Fibroblast of lung (primary cell): ENCODE results near the gene ERBB4. TPM values are rescaled to one million over a fixed set of nuclear protein-coding genes. Genes with fewer than 3 reads are reported as not detected.

Experiments used
- DNase-seq, 2 donors: peaks; one replicate each; pipeline versions ENCODE4 v3.0.0 to v3.0.0-alpha.2; 2010; ENCODE audit warnings: low read depth in 2 of 2
- H2AFZ ChIP-seq: 2 replicates; pipeline ENCODE4 v1.5.1; 2012; ENCODE audit warnings: low read length, control low read depth, inconsistent platforms
- H3K27ac ChIP-seq: 2 replicates; pipeline ENCODE4 v1.5.1; 2011; ENCODE audit warnings: low read length, control low read depth; ENCODE audit not compliant: insufficient read depth
- H3K27me3 ChIP-seq: 2 replicates; pipeline ENCODE4 v1.5.1; 2011; ENCODE audit warnings: mild to moderate bottlenecking, low read length; ENCODE audit not compliant: control insufficient read depth, insufficient read depth
- H3K36me3 ChIP-seq: 2 replicates; pipeline ENCODE4 v1.5.1; 2011; ENCODE audit warnings: low read length; ENCODE audit not compliant: control insufficient read depth, insufficient read depth
- H3K4me1 ChIP-seq: 2 replicates; pipeline ENCODE4 v1.5.1; 2011; ENCODE audit warnings: low read length; ENCODE audit not compliant: control insufficient read depth, insufficient read depth; ENCODE audit errors: extremely low read depth
- H3K4me2 ChIP-seq: 2 replicates; pipeline ENCODE4 v1.5.1; 2011; ENCODE audit warnings: low read length, control low read depth; ENCODE audit not compliant: insufficient read depth; ENCODE audit errors: extremely low read depth
- H3K4me3 ChIP-seq, 4 experiments: fragments of 200-600 bp in 1 of 4; sonication (generic) in 1 of 4; replicated peaks in 1 of 4; 2 replicates each; pipeline ENCODE4 v1.5.1; 2011 to 2016; ENCODE audit warnings: low read length in 4 of 4, low read depth in 3 of 4, mild to moderate bottlenecking in 3 of 4, control low read depth in 2 of 4, inconsistent platforms in 1 of 4, mixed read lengths in 1 of 4; ENCODE audit not compliant: insufficient read depth in 1 of 4; ENCODE audit errors: control extremely low read depth in 1 of 4
- H3K79me2 ChIP-seq: 2 replicates; pipeline ENCODE4 v1.5.1; 2012; ENCODE audit warnings: mild to moderate bottlenecking, low read length, inconsistent platforms; ENCODE audit not compliant: control insufficient read depth, insufficient read depth
- H3K9ac ChIP-seq: 2 replicates; pipeline ENCODE4 v1.5.1; 2011; ENCODE audit warnings: mild to moderate bottlenecking, low read length, control low read depth; ENCODE audit not compliant: insufficient read depth
- H3K9me3 ChIP-seq: 2 replicates; pipeline ENCODE4 v1.5.1; 2012; ENCODE audit warnings: low read depth, low read length; ENCODE audit not compliant: control insufficient read depth, insufficient read depth
- H4K20me1 ChIP-seq: 2 replicates; pipeline ENCODE4 v1.5.1; 2011; ENCODE audit warnings: low read length; ENCODE audit not compliant: control insufficient read depth, insufficient read depth; ENCODE audit errors: extremely low read depth
- EZH2 ChIP-seq: IDR thresholded peaks from 2 replicates; pipeline ENCODE4 v1.5.1; 2012; ENCODE audit warnings: low read length, control low read depth, mild to moderate bottlenecking; ENCODE audit errors: missing control alignments
- polyA plus RNA-seq, 2 donors: library from polyadenylated mRNA; depleted of rRNA in 1 of 2; stranded (reverse) in 1 of 2; unstranded in 1 of 2; fragments of >200 nt; gene quantifications; 2 replicates each; pipeline ENCODE4 v1.2.1, GENCODE V29; 2011 to 2012; ENCODE audit warnings: missing spikeins in 1 of 2
- total RNA-seq: library from RNA; depleted of rRNA; stranded (reverse); fragments of >200 nt; gene quantifications from 2 replicates; pipeline ENCODE4 v1.2.1, GENCODE V29; 2014
- TF ChIP-seq, protein P1 (sequence below), 2 donors: IDR thresholded peaks in 1 of 2; conservative IDR thresholded peaks in 1 of 2; 1 replicate in 1 of 2; 2 replicates in 1 of 2; pipeline ENCODE4 v1.5.1; 2011 to 2012; ENCODE audit warnings: low read length in 2 of 2, control low read depth in 1 of 2, inconsistent platforms in 1 of 2, low read depth in 1 of 2, mild to moderate bottlenecking in 1 of 2

Gene ERBB4
- total and polyA plus RNA-seq, 2 donors (not counting 1 experiment from before 2014, with no cell fraction given): 0.08 to 0.17 TPM

DNA sequence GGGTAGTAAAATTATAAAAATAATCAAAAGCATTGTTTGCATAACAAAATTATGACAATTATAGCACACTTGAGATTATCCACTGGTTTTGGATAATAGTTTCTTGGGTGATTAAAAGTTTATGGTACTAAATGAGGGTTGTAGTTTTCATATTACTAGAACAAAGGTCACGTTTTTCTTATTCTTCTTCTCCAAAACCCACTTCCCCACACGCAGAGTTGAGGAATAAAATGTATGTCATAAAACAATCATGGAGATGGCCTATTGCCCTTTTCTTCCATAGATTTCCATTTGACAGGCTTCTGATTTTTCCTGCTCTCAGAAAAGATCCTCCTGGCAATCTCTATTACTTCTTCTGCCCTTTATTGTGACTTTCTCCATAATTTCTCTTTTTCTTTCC lies 863.9 kb downstream of the ERBB4 start:
- H3K79me2 ChIP-seq: no peaks in the 10 kb centered on the region
- no peaks in the 10 kb centered on the region for H3K27me3 ChIP-seq
- DNase-seq: no peak
- no peaks in the 10 kb centered on the region for H3K36me3 ChIP-seq
- H4K20me1 ChIP-seq: no peaks in the 10 kb centered on the region
- no peaks in the 10 kb centered on the region for H3K4me1 ChIP-seq
- no peak overlapping the region for H3K27ac ChIP-seq
- TF ChIP-seq, protein P1, sequence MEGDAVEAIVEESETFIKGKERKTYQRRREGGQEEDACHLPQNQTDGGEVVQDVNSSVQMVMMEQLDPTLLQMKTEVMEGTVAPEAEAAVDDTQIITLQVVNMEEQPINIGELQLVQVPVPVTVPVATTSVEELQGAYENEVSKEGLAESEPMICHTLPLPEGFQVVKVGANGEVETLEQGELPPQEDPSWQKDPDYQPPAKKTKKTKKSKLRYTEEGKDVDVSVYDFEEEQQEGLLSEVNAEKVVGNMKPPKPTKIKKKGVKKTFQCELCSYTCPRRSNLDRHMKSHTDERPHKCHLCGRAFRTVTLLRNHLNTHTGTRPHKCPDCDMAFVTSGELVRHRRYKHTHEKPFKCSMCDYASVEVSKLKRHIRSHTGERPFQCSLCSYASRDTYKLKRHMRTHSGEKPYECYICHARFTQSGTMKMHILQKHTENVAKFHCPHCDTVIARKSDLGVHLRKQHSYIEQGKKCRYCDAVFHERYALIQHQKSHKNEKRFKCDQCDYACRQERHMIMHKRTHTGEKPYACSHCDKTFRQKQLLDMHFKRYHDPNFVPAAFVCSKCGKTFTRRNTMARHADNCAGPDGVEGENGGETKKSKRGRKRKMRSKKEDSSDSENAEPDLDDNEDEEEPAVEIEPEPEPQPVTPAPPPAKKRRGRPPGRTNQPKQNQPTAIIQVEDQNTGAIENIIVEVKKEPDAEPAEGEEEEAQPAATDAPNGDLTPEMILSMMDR (conservative IDR thresholded peaks at IDR 0.05 in 1 of 2, IDR thresholded peaks at IDR 0.05 in 1 of 2; ENCODE audit: low read depth in 1 of 2, low read length in 2 of 2): no peak
- no peak for TF ChIP-seq EZH2
- H3K9ac ChIP-seq: no peak overlapping the region
- no peak overlapping the region for H2AFZ ChIP-seq
- H3K4me3 ChIP-seq: no peak overlapping the region
- no peak overlapping the region for H3K4me2 ChIP-seq
- H3K9me3 ChIP-seq: no peaks in the 10 kb centered on the region

DNA sequence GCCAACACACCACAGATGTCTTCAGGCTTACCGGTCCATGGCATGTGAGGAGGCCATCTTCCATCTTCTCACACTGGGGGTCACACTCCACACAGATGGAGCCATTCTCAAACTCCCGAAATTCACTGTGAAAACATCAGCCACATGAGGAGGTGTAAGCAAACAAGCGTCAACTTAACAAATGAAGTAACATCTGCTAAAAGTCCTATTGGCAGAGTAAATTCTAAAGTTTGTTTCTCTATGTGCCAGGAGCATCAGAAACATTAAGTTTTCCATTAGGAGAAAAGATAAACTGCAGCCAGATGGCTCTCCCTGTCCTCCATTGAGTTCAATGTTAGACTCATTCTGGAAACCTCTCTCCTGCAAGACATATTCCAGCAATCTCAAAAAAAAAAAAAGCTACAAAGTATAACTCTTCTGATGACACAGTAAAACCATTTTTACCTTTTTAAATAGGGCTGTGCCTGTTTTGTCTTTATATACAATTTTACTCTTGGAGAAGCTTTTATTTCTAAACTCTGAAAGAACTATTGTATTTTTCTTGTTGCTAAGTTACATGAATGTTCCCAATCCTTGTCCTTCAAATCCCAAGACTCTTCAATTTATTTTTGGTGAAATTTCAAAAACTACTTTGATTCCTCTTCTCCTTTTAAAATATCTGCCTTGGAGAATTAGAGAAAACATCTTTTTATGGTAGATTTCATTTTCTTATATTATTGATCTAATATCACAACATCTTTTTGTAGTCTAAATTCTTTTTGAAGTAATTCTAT lies 865.3 kb downstream of the ERBB4 start:
- H4K20me1 ChIP-seq: no peaks in the 10 kb centered on the region
- H3K79me2 ChIP-seq: no peaks in the 10 kb centered on the region
- H3K4me1 ChIP-seq: no peaks in the 10 kb centered on the region
- H3K27me3 ChIP-seq: no peaks in the 10 kb centered on the region
- DNase-seq: no peak
- H2AFZ ChIP-seq: no peak overlapping the region
- no peaks in the 10 kb centered on the region for H3K36me3 ChIP-seq
- H3K4me2 ChIP-seq: no peak overlapping the region
- H3K4me3 ChIP-seq: no peak overlapping the region
- no peaks in the 10 kb centered on the region for H3K9me3 ChIP-seq
- no peak overlapping the region for H3K9ac ChIP-seq
- TF ChIP-seq EZH2: no peak
- TF ChIP-seq, protein P1 (conservative IDR thresholded peaks at IDR 0.05 in 1 of 2, IDR thresholded peaks at IDR 0.05 in 1 of 2; ENCODE audit: low read depth in 1 of 2, low read length in 2 of 2): no peak
- no peak overlapping the region for H3K27ac ChIP-seq

DNA sequence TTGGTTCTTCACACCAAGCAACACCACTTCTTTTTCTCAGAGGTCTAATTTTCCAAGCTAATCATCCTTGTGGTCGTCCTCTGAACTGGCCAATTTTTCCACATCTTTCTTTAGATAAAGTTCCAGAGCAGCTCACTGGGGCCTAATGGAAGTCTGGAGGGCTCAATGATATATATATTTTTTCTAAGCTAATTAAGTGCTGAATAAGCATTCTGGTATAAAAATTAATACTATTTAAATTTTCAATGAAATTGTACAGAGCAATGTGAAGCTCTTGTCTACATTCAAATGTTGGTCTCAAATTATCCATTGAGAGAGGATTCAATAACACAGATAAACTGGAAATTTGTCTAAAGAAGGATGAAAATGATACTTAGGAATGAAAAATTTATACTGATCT lies 866.6 kb downstream of the ERBB4 start:
- no peak overlapping the region for H2AFZ ChIP-seq
- H3K36me3 ChIP-seq: no peaks in the 10 kb centered on the region
- no peak overlapping the region for H3K4me2 ChIP-seq
- no peaks in the 10 kb centered on the region for H3K4me1 ChIP-seq
- no peak overlapping the region for H3K9ac ChIP-seq
- no peaks in the 10 kb centered on the region for H3K27me3 ChIP-seq
- no peak for DNase-seq
- H3K79me2 ChIP-seq: no peaks in the 10 kb centered on the region
- no peak overlapping the region for H3K27ac ChIP-seq
- H3K4me3 ChIP-seq: no peak overlapping the region
- no peak for TF ChIP-seq EZH2
- TF ChIP-seq, protein P1 (conservative IDR thresholded peaks at IDR 0.05 in 1 of 2, IDR thresholded peaks at IDR 0.05 in 1 of 2; ENCODE audit: low read depth in 1 of 2, low read length in 2 of 2): no peak
- no peaks in the 10 kb centered on the region for H3K9me3 ChIP-seq
- no peaks in the 10 kb centered on the region for H4K20me1 ChIP-seq
